NCI-H748 treated with DMSO at 0.1 percent for 48 hours (cell line): ENCODE results near the gene TNNT2.

Experiments
- DNase-seq: peaks from one replicate; lab custom pipeline; 2025; lab: John Stamatoyannopoulos, UW

Gene TNNT2

DNA sequence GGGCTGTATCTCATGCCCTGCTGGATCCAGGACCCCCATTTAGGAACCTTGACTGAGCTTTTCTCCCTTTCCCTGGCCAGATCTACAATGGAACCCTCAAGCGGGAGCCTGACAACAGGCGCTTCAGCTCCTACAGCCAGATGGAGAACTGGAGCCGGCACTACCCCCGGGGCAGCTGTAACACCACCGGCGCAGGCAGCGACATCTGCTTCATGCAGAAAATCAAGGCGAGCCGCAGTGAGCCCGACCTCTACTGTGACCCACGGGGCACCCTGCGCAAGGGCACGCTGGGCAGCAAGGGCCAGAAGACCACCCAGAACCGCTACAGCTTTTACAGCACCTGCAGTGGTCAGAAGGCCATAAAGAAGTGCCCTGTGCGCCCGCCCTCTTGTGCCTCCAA is 64.4 kb downstream of the TNNT2 start:
- no peak for DNase-seq

DNA sequence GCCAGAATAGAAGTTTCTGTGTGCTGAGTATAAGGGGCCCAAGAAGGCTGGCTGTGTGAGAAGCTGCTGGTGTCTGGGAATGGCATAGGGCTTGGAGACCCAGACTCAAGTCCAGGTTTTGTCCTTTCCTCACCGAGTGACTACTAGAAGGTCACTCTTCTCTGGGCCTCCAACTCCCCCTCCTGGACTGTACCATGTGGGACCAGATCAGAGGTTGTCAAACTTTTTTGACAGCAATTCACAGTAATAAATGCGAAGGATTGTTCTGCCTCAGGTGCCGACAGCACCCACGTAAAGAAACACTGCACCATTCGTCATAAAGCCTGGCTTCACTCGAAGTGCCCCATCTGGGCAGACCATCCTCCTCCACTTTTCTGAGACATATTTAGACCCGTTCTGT is 65.2 kb downstream of the TNNT2 start:
- DNase-seq: no peak

DNA sequence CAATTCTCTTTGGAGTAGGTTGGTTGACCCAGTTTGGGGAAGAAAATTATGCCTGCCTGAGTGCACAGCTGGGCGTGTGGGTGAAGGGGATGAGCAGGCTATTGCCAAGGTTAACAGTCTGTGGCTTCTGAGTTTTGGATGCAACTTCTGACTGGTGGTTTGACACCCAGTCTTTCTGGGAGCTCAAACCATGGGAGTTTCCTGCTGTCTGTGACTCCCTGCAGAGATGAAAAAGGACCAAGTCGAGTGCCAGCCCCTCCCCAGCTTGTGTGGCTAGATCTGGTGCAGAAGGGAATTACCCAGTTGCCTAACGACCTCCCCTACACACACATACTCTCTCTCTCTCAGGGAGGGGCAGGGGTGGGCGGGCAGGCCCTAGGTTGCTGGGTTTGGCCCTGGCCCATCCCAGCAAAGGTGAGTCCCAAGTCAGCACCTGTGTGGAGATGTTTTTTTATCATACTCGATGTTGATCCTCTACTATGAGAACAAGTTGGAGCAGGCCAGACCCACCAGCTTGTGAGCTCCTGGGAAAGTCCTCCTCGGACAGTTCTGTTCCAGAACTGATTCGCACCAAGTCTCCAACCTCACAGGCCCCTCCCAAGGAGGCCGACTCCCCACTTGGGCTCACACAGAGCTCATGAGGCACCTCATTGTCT is 66.0 kb downstream of the TNNT2 start:
- no peak for DNase-seq

DNA sequence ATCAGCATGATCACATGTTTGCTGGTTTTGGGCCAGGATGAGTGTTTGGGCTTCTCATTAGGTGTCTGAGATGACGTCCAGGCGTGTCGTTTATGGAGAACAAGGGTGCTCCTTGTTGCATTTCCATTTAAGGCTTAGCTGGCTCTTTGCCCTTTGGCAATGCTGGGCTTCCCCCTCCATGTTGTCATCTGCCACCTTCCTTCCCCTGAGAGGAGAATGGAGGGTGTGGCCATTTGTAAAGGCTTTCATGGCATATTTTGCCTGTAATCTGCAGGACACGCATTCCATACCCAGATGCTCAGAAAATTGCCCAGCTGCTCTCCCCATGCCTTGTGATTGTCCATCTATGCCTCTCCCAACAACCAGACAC is 66.5 kb downstream of the TNNT2 start:
- peak; percentile 41 for DNase-seq

DNA sequence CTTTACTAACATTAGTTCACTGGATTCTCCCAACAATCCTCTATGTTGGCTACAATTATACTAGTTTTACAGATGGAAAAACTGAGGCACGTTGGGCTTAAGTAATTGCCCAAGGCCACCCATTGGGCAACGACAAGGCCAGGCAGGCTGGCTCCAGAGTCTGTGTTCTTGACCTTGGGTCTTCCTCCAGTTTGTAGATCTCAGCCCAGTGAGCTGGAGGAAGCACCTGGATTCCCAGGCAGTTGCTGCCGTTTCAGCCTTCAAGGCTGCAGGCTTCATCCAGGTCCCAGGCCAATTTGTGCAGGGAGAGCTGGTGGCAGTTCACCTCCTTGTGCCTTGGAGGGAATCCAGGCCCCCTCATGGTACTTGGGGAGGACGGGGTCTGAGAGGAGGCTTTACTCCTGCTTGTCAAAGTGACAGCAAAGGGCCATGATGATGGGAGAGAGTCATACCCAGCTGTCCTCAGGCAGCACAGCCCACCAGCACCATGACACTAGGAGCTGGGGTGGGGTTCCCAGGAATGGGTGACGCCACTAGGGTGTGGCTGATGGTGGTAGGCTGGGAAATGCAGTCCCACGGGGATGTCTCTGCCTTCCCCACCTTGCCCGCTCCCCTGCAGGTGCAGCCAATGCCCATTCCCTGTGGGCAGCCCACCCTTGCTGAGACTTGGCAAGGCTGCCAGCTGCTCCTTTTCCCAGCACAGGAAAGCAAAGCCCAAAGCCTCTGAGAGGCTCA is 67.1 kb downstream of the TNNT2 start:
- no peak for DNase-seq

DNA sequence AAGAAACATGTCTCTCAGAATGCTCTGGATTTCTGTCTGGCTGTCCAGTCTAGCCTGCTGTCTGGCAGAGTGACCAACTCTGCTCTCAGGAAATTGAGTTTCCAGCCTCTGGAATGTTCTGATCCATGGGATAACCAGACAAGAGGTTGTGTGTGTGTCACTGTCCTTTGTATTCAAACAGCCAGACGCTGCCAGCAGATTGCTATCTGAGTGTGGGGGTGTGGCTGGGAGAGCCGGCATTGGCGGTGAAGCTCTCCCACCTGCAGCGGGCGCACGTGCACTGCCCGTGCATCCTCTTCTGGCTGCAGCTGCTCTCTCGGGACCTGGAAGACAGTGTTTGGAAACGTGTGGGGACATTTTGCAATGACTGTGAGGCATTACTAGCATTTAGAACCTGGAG is 68.1 kb downstream of the TNNT2 start:
- DNase-seq: peak; percentile 68
